ENCODE measurements around the gene SAP30BP.

SAP30BP gene

GRCh38 chr17:75679706-75680211, 12.6 kb downstream of the SAP30BP start:
- Histone ChIP-seq H3K27me3 (ENCODE audit: control insufficient read depth in 1 of 2, insufficient read depth in 1 of 2, low read length in 2 of 2) (no peaks in the 10 kb centered on the region), H3K4me1 (ENCODE audit: control insufficient read depth, insufficient read depth, low read depth, low read length) (peaks cover 24% of the 10 kb centered on the region), H2BK5ac (ENCODE audit: low read depth, low read length, poor library complexity, severe bottlenecking) (no peak overlapping the region), H3K36me3 (ENCODE audit: control insufficient read depth in 1 of 2, insufficient read depth in 2 of 2, low read depth in 1 of 2, low read length in 2 of 2) (peaks cover 14 to 47% of the 10 kb centered on the region in 2 experiments), H3K14ac (ENCODE audit: low read length in 2 of 2) (no peak overlapping the region), H2BK120ac (ENCODE audit: low read depth, low read length) (no peak overlapping the region), H2BK12ac (ENCODE audit: low read length in 2 of 2) (no peak overlapping the region), H4K8ac (ENCODE audit: low read length) (no peak overlapping the region), H3K23ac (ENCODE audit: low read length in 2 of 2) (no peak overlapping the region), H3K79me1 (replicated peaks; ENCODE audit: low read length, poor library complexity, severe bottlenecking) (peaks cover 9% of the 10 kb centered on the region), H2AK5ac (ENCODE audit: low read length, severe bottlenecking) (peak overlapping the region; percentile 95), H3K4me2 (ENCODE audit: low read length, poor library complexity, severe bottlenecking) (no peak overlapping the region), H3K9ac (ENCODE audit: low read length) (no peak overlapping the region), H2AFZ (ENCODE audit: low read depth, low read length) (no peak overlapping the region), H3K9me3 (ENCODE audit: control insufficient read depth, low read length) (no peaks in the 10 kb centered on the region), H3K4me3 (ENCODE audit: insufficient read depth in 1 of 2, low read depth in 1 of 2, low read length in 2 of 2) (no peak overlapping the region), H3K4ac (ENCODE audit: low read depth in 1 of 2, low read length in 2 of 2) (no peak overlapping the region), H2BK15ac (ENCODE audit: low read depth, poor library complexity, severe bottlenecking) (no peak overlapping the region), H3K18ac (ENCODE audit: low read depth in 1 of 2, low read length in 2 of 2) (no peak overlapping the region), H3K27ac (ENCODE audit: low read length, poor library complexity, severe bottlenecking) (peak overlapping the region; percentile 89), H4K91ac (ENCODE audit: low read length) (no peak overlapping the region)
- WGBS = 77% methylated on average over 11 of the region's 11 CpGs
- DNase-seq = peak; percentile 32

DNA sequence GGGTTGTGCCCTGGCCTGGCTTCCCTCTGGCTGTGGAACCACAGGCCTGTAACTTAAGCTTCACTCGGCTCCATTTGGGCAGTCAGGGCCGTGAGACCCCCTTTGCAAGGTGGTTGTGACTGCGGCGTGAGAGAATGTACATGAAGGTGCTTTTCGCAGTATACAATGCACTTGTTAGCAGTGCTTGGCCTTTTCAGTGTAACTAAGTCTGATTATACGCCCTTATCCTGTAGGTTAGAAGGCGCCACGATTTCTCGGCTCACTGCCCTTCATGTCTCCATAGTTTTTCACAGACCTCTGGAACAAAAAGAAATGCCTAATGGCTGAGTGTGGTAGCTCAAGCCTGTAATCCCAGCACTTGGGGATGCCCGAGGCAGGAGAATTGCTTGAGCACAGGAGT, 13.3 kb downstream of the SAP30BP start:
- 98% methylated on average over 10 of the region's 10 CpGs for WGBS
- H2BK12ac ChIP-seq (ENCODE audit: low read length in 2 of 2) = no peak overlapping the region
- H3K9me3 ChIP-seq (ENCODE audit: control insufficient read depth, low read length) = no peaks in the 10 kb centered on the region
- H3K23ac ChIP-seq (ENCODE audit: low read length in 2 of 2) = no peak overlapping the region
- no peak overlapping the region for H3K18ac ChIP-seq (ENCODE audit: low read depth in 1 of 2, low read length in 2 of 2)
- no peak overlapping the region for H3K4me2 ChIP-seq (ENCODE audit: low read length, poor library complexity, severe bottlenecking)
- no peak overlapping the region for H2BK15ac ChIP-seq (ENCODE audit: low read depth, poor library complexity, severe bottlenecking)
- H4K91ac ChIP-seq (ENCODE audit: low read length) = no peak overlapping the region
- H3K27me3 ChIP-seq (ENCODE audit: control insufficient read depth in 1 of 2, insufficient read depth in 1 of 2, low read length in 2 of 2) = no peaks in the 10 kb centered on the region
- H2AK5ac ChIP-seq (ENCODE audit: low read length, severe bottlenecking) = peak overlapping the region; percentile 65
- no peak overlapping the region for H3K4ac ChIP-seq (ENCODE audit: low read depth in 1 of 2, low read length in 2 of 2)
- H3K4me1 ChIP-seq (ENCODE audit: control insufficient read depth, insufficient read depth, low read depth, low read length) = peaks cover 24% of the 10 kb centered on the region
- H2AFZ ChIP-seq (ENCODE audit: low read depth, low read length) = no peak overlapping the region
- H3K36me3 ChIP-seq (ENCODE audit: control insufficient read depth in 1 of 2, insufficient read depth in 2 of 2, low read depth in 1 of 2, low read length in 2 of 2) = peaks cover 14 to 47% of the 10 kb centered on the region in 2 experiments
- H2BK120ac ChIP-seq (ENCODE audit: low read depth, low read length) = no peak overlapping the region
- DNase-seq = no peak
- peak overlapping the region; percentile 48 for H2BK5ac ChIP-seq (ENCODE audit: low read depth, low read length, poor library complexity, severe bottlenecking)
- H3K79me1 ChIP-seq (replicated peaks; ENCODE audit: low read length, poor library complexity, severe bottlenecking) = peaks cover 11% of the 10 kb centered on the region
- H3K9ac ChIP-seq (ENCODE audit: low read length) = no peak overlapping the region
- no peak overlapping the region for H4K8ac ChIP-seq (ENCODE audit: low read length)
- no peak overlapping the region for H3K14ac ChIP-seq (ENCODE audit: low read length in 2 of 2)
- H3K27ac ChIP-seq (ENCODE audit: low read length, poor library complexity, severe bottlenecking) = peak overlapping the region; percentile 89
- H3K4me3 ChIP-seq (ENCODE audit: insufficient read depth in 1 of 2, low read depth in 1 of 2, low read length in 2 of 2) = no peak overlapping the region

DNA sequence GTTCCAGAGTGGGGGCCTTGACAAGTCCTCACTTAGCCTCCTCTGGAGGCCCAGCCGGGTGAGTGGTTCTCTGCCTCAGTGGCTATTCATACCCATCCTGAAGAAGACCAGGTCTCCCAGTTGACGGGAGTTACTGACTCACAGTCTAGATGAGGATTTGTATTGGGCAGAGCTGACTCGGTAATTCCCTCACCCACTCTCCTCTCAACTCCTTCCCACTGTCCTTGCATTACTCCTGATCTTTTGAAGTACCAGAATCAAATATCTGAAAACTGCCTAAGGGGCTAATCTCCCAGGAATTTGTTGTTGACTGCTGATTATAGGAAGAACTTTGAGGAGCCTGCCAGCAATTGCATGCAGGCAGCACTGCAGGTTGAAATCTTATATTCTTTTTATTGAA, 14.2 kb downstream of the SAP30BP start:
- H4K8ac ChIP-seq (ENCODE audit: low read length) = no peak overlapping the region
- WGBS = 89% methylated on average over 3 of the region's 3 CpGs

GRCh38 chr17:75683583-75683982, 16.4 kb downstream of the SAP30BP start:
- Histone ChIP-seq H2AK5ac (ENCODE audit: low read length, severe bottlenecking) (peak overlapping the region; percentile 60), H2BK15ac (ENCODE audit: low read depth, poor library complexity, severe bottlenecking) (no peak overlapping the region), H3K27me3 (ENCODE audit: control insufficient read depth in 1 of 2, insufficient read depth in 1 of 2, low read length in 2 of 2) (no peaks in the 10 kb centered on the region), H4K8ac (ENCODE audit: low read length) (no peak overlapping the region), H3K4me2 (ENCODE audit: low read length, poor library complexity, severe bottlenecking) (no peak overlapping the region), H3K9ac (ENCODE audit: low read length) (no peak overlapping the region), H2BK120ac (ENCODE audit: low read depth, low read length) (no peak overlapping the region), H3K4me3 (ENCODE audit: insufficient read depth in 1 of 2, low read depth in 1 of 2, low read length in 2 of 2) (no peak overlapping the region), H2BK5ac (ENCODE audit: low read depth, low read length, poor library complexity, severe bottlenecking) (no peak overlapping the region), H2AFZ (ENCODE audit: low read depth, low read length) (no peak overlapping the region), H3K27ac (ENCODE audit: low read length, poor library complexity, severe bottlenecking) (peak overlapping the region; percentile 76), H3K9me3 (ENCODE audit: control insufficient read depth, low read length) (no peaks in the 10 kb centered on the region), H3K79me1 (replicated peaks; ENCODE audit: low read length, poor library complexity, severe bottlenecking) (peaks cover 15% of the 10 kb centered on the region), H4K91ac (ENCODE audit: low read length) (no peak overlapping the region), H2BK12ac (ENCODE audit: low read length in 2 of 2) (no peak overlapping the region), H3K36me3 (ENCODE audit: control insufficient read depth in 1 of 2, insufficient read depth in 2 of 2, low read depth in 1 of 2, low read length in 2 of 2) (peaks cover 21 to 41% of the 10 kb centered on the region in 2 experiments), H3K23ac (ENCODE audit: low read length in 2 of 2) (no peak overlapping the region), H3K14ac (ENCODE audit: low read length in 2 of 2) (no peak overlapping the region), H3K4ac (ENCODE audit: low read depth in 1 of 2, low read length in 2 of 2) (no peak overlapping the region), H3K4me1 (ENCODE audit: control insufficient read depth, insufficient read depth, low read depth, low read length) (peaks cover 32% of the 10 kb centered on the region), H3K18ac (ENCODE audit: low read depth in 1 of 2, low read length in 2 of 2) (no peak overlapping the region)
- WGBS = 52% methylated on average over 4 of the region's 4 CpGs
- DNase-seq = peak; percentile 61

More for the DNA sequence above, 14.2 kb downstream of the SAP30BP start:
- no peaks in the 10 kb centered on the region for H3K9me3 ChIP-seq (ENCODE audit: control insufficient read depth, low read length)
- no peak overlapping the region for H3K4me3 ChIP-seq (ENCODE audit: insufficient read depth in 1 of 2, low read depth in 1 of 2, low read length in 2 of 2)
- no peak overlapping the region for H3K14ac ChIP-seq (ENCODE audit: low read length in 2 of 2)
- H2AFZ ChIP-seq (ENCODE audit: low read depth, low read length) = no peak overlapping the region
- peak; percentile 53 for DNase-seq
- peak overlapping the region; percentile 82 for H2AK5ac ChIP-seq (ENCODE audit: low read length, severe bottlenecking)
- no peak overlapping the region for H2BK12ac ChIP-seq (ENCODE audit: low read length in 2 of 2)
- H3K27me3 ChIP-seq (ENCODE audit: control insufficient read depth in 1 of 2, insufficient read depth in 1 of 2, low read length in 2 of 2) = no peaks in the 10 kb centered on the region
- H3K18ac ChIP-seq (ENCODE audit: low read depth in 1 of 2, low read length in 2 of 2) = no peak overlapping the region
- no peak overlapping the region for H2BK120ac ChIP-seq (ENCODE audit: low read depth, low read length)
- no peak overlapping the region for H3K4ac ChIP-seq (ENCODE audit: low read depth in 1 of 2, low read length in 2 of 2)
- no peak overlapping the region for H4K91ac ChIP-seq (ENCODE audit: low read length)
- peaks cover 12% of the 10 kb centered on the region for H3K79me1 ChIP-seq (replicated peaks; ENCODE audit: low read length, poor library complexity, severe bottlenecking)
- H3K9ac ChIP-seq (ENCODE audit: low read length) = peak overlapping the region; percentile 1
- no peak overlapping the region for H3K23ac ChIP-seq (ENCODE audit: low read length in 2 of 2)
- H3K27ac ChIP-seq (ENCODE audit: low read length, poor library complexity, severe bottlenecking) = peak overlapping the region; percentile 89
- no peak overlapping the region for H3K4me2 ChIP-seq (ENCODE audit: low read length, poor library complexity, severe bottlenecking)
- peaks cover 12 to 41% of the 10 kb centered on the region in 2 experiments for H3K36me3 ChIP-seq (ENCODE audit: control insufficient read depth in 1 of 2, insufficient read depth in 2 of 2, low read depth in 1 of 2, low read length in 2 of 2)
- no peak overlapping the region for H2BK15ac ChIP-seq (ENCODE audit: low read depth, poor library complexity, severe bottlenecking)
- no peak overlapping the region for H2BK5ac ChIP-seq (ENCODE audit: low read depth, low read length, poor library complexity, severe bottlenecking)
- peaks cover 26% of the 10 kb centered on the region for H3K4me1 ChIP-seq (ENCODE audit: control insufficient read depth, insufficient read depth, low read depth, low read length)

All from mesenchymal stem cell (in vitro differentiated cells and primary cell).